GM12801 (cell line): ENCODE data around the gene RTKN.

ENCODE experiments used
- TF ChIP-seq, protein P1 (sequence below): IDR thresholded peaks from one replicate; pipeline ENCODE4 v1.5.1; 2011; ENCODE audit warnings: control low read depth; ENCODE audit not compliant: insufficient read length; ENCODE audit errors: extremely low read depth

The RTKN gene

DNA sequence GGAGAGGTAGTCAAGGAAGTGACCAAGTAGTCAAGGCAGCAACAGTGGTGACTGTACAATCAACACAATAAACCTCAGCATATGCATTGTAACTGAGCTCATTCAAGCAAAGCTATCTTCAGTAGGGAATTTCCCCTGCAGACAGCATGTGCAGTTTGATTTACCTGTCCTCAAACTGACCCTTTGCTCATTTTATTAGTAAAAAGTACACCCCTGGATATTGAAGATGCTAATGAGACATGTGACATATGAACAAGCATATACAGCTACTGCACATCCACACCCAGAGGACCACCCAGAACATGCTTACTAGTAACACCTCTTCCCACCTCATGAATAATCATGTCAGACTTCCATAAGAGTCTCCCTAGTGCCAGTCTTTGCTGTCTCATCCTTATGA is 35.7 kb downstream of the RTKN start:
- TF ChIP-seq, protein P1, sequence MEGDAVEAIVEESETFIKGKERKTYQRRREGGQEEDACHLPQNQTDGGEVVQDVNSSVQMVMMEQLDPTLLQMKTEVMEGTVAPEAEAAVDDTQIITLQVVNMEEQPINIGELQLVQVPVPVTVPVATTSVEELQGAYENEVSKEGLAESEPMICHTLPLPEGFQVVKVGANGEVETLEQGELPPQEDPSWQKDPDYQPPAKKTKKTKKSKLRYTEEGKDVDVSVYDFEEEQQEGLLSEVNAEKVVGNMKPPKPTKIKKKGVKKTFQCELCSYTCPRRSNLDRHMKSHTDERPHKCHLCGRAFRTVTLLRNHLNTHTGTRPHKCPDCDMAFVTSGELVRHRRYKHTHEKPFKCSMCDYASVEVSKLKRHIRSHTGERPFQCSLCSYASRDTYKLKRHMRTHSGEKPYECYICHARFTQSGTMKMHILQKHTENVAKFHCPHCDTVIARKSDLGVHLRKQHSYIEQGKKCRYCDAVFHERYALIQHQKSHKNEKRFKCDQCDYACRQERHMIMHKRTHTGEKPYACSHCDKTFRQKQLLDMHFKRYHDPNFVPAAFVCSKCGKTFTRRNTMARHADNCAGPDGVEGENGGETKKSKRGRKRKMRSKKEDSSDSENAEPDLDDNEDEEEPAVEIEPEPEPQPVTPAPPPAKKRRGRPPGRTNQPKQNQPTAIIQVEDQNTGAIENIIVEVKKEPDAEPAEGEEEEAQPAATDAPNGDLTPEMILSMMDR, result no peak

DNA sequence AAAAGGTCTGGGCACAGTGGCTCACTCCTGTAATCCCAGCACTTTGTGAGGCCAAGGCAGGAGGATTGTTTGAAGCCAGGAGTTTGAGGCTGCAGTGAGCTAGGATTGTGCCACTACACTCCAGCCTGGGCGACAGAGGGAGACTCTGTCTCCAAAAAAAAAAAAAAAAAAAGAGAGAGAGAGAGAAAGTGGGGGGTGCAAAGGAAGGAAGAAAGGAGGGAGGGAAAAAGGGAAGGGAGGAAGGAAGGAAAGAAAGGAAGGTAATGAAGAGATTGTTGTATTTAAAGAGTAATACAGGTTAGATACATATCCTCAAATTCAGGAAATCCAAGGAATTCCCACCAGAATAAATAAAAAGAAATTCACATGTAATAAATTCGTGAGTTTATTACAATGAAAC is 39.8 kb downstream of the RTKN start:
- TF ChIP-seq, protein P1, result no peak

DNA sequence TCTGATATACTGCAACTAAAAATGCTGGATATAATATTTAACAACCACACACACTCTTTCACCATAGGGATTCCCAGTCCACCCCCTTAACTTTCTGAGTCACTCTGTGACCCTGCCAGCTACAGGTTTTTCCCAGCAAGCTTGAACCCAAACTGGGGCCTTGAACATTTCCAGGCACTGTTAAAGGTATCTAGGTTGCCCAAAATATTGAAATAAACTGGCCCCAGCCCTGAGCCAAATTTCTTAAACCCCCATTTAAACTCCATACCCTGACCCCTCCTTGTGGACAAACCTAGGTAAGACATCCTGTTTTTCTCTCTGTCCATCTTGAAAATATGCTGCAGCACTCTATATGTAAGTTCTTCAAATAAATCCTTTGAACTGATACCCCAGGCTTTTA is 42.0 kb downstream of the RTKN start:
- TF ChIP-seq, protein P1, result no peak

DNA sequence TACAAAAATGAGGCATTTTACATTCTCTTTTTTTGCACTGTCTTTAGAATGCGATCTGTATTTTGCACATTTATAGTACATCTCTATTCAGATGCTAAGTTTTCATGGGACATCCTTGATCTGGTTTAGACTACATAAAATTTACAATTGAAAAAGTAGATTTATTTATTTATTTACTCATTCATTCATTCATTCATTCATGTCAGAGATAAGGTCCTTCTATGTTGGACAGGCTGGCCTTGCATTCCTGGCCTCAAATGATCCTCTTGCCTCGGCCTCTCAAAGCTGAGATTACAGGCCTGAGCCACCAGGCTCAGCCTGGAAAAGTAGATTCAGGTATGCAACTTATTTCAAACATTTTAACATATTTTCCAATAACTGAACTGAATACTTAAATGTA is 45.6 kb downstream of the RTKN start:
- TF ChIP-seq, protein P1, result no peak

DNA sequence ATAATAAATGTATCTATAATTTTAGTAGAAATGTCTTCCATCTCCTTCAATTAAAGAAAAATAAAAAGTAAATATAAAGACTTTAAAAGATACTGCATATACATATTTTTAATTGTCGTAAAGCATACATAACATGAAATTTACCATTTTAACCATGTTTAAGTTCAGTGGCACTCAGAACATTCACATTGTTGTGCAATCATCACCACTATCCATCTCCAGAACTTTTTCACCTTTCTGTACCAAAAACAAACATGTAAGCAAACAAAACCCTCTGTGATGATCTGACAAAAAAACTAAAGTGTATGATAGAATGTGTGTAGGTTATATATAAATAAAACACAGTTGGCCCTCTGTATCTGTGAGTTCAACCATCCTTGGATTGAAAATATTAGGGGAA is 48.2 kb downstream of the RTKN start:
- TF ChIP-seq, protein P1, result no peak

DNA sequence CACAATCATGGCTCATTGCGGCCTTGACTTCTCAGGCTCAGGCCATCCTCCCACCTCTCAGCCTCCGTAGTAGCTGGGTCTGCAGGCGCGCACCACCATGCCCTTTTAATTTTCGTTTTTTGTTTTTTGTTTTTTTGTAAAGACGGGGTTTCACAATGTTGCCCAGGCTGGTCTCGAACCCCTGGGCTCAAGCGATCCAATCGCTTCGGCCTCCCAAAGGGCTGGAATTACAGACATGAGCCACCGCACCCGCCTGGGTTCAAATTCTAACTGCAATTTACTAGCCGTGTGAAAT is 49.3 kb downstream of the RTKN start:
- TF ChIP-seq, protein P1, result no peak

DNA sequence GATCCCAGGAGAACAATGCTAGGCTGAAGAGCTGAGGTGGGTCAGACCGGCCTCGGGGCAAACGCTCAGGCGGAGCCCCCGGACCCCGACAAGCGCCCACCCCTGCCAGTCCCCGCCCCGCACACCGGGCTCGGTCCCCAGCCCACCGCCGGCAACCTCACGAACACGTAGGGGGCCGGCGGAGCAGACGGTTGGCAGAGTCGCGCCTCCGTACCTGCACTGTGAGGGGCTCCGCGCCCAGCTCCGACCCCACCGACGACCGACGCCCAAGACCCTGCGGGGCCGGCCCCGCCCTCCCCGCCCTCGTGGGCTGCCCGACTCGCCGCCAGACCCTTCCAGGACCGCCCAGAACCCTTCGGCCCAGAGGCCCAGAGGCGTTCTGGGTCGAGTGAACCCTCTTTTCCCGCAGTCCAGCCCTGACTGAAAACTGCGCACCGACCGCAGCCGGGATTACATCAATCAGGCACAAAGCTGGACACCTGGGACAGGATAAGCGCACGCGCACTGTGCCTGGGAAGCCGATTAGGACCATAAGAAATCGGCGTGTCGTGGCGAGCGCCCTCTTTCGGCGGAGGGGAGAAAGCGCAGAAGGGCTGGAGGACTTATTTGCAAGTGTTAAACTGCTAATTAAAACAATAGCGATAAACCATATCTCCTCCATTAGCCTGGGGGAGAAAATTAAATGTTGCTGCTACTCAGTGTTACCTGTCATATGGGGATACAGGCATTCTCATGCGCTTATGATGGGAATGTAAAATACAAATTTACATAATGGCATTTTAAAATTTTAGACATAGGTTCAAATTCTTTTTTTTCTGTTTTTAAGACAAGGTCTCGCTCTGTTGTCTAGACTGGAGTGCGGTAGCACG is 49.9 kb downstream of the RTKN start:
- TF ChIP-seq, protein P1, result peak; percentile 86
